Measurements from ENCODE around the gene RHCE. TPM values are rescaled to one million over a fixed set of nuclear protein-coding genes. Genes with fewer than 3 reads are reported as not detected.

Gene RHCE
- polyA plus RNA-seq, 3 donors = 0.47 TPM; not detected in 2

- H3K9me3 Mint-ChIP-seq = no peaks in the 10 kb centered on the region
- H3K27ac ChIP-seq (ENCODE audit: low read depth in 1 of 2, low read length in 2 of 2) = no peak overlapping the region
- H4K20me1 ChIP-seq (ENCODE audit: insufficient read depth, low read length) = peaks cover 17% of the 10 kb centered on the region
- peak overlapping the region in 1 of 2 donors; percentile 17 for H3K4me3 Mint-ChIP-seq
- no peak for TF ChIP-seq CTCF (IDR thresholded peaks at IDR 0.05)
- intact Hi-C loops (cut with micrococcal nuclease) = no loop called here
- peaks cover 11 to 29% of the 10 kb centered on the region in 2 donors for H3K4me1 ChIP-seq (ENCODE audit: control insufficient read depth in 1 of 2, insufficient read depth in 2 of 2, low read length in 2 of 2)
- H3K79me2 ChIP-seq (ENCODE audit: insufficient read depth, low read length) = peaks cover 24% of the 10 kb centered on the region
- WGBS (ENCODE audit: insufficient coverage) = 98% methylated on average over 6 of the region's 7 CpGs
- peaks cover 26% of the 10 kb centered on the region for H3K4me1 Mint-ChIP-seq
- peaks cover 0 to 2% of the 10 kb centered on the region in 2 donors for H3K36me3 Mint-ChIP-seq
- no peaks in the 10 kb centered on the region for H3K9me3 ChIP-seq (replicated peaks in 1 of 2; ENCODE audit: control insufficient read depth in 1 of 2, insufficient read depth in 1 of 2, low read length in 2 of 2)
- H3K27me3 ChIP-seq (ENCODE audit: control insufficient read depth in 2 of 2, insufficient read depth in 2 of 2, low read length in 2 of 2) = no peaks in the 10 kb centered on the region
- H3K36me3 ChIP-seq (replicated peaks in 1 of 2; ENCODE audit: control insufficient read depth in 1 of 2, insufficient read depth in 2 of 2, low read length in 2 of 2) = no peaks in the 10 kb centered on the region
- no peak overlapping the region for H3K27ac Mint-ChIP-seq
- peaks cover 2 to 8% (median 3%) of the 10 kb centered on the region in 3 donors for H3K27me3 Mint-ChIP-seq (ENCODE audit: low read depth in 3 of 3)
- no peak for DNase-seq
- no peak overlapping the region for H3K4me2 ChIP-seq (replicated peaks; ENCODE audit: extremely low read depth, low read length, poor library complexity, severe bottlenecking)
- H3K9ac ChIP-seq (ENCODE audit: insufficient read depth, low read length, poor library complexity, severe bottlenecking) = no peak overlapping the region
- peak overlapping the region; percentile 37 for H2AFZ ChIP-seq (ENCODE audit: insufficient read depth, low read depth, low read length, poor library complexity, severe bottlenecking)
- no peak overlapping the region for H3K4me3 ChIP-seq (replicated peaks in 1 of 3; ENCODE audit: low read depth in 2 of 3, low read length in 3 of 3)
Observed at GRCh38 chr1:25428475-25429166, 8.0 kb upstream of the RHCE start.

- peak overlapping the region; percentile 67 for H2AFZ ChIP-seq (ENCODE audit: insufficient read depth, low read depth, low read length, poor library complexity, severe bottlenecking)
- H3K9ac ChIP-seq (ENCODE audit: insufficient read depth, low read length, poor library complexity, severe bottlenecking) = no peak overlapping the region
- H4K20me1 ChIP-seq (ENCODE audit: insufficient read depth, low read length) = peaks cover 8% of the 10 kb centered on the region
- intact Hi-C loops (cut with micrococcal nuclease) = no loop called here
- no peaks in the 10 kb centered on the region for H3K36me3 ChIP-seq (replicated peaks in 1 of 2; ENCODE audit: control insufficient read depth in 1 of 2, insufficient read depth in 2 of 2, low read length in 2 of 2)
- no peak for DNase-seq
- no peak overlapping the region for H3K4me2 ChIP-seq (replicated peaks; ENCODE audit: extremely low read depth, low read length, poor library complexity, severe bottlenecking)
- no peak overlapping the region for H3K27ac ChIP-seq (ENCODE audit: low read depth in 1 of 2, low read length in 2 of 2)
- TF ChIP-seq CTCF (IDR thresholded peaks at IDR 0.05) = no peak
- H3K4me3 ChIP-seq (replicated peaks in 1 of 3; ENCODE audit: low read depth in 2 of 3, low read length in 3 of 3) = no peak overlapping the region
- Mint-ChIP-seq H3K4me3 (no peak overlapping the region), H3K27ac (peak overlapping the region in 1 of 7 donors; percentile 50), H3K4me1 (peaks cover 17% of the 10 kb centered on the region), H3K27me3 (ENCODE audit: low read depth in 3 of 3) (peaks cover 2 to 8% (median 7%) of the 10 kb centered on the region in 3 donors), H3K36me3 (no peaks in the 10 kb centered on the region), H3K9me3 (no peaks in the 10 kb centered on the region)
- H3K4me1 ChIP-seq (ENCODE audit: control insufficient read depth in 1 of 2, insufficient read depth in 2 of 2, low read length in 2 of 2) = peaks cover 11 to 20% of the 10 kb centered on the region in 2 donors
- peaks cover 14% of the 10 kb centered on the region for H3K79me2 ChIP-seq (ENCODE audit: insufficient read depth, low read length)
- H3K9me3 ChIP-seq (replicated peaks in 1 of 2; ENCODE audit: control insufficient read depth in 1 of 2, insufficient read depth in 1 of 2, low read length in 2 of 2) = no peaks in the 10 kb centered on the region
- WGBS (ENCODE audit: insufficient coverage) = no CpG with 5 or more reads among the region's 1 CpG
- no peaks in the 10 kb centered on the region for H3K27me3 ChIP-seq (ENCODE audit: control insufficient read depth in 2 of 2, insufficient read depth in 2 of 2, low read length in 2 of 2)
Observed at GRCh38 chr1:25427696-25428095, 7.1 kb upstream of the RHCE start.

Data from CD14-positive monocyte (primary cell).